Nephron (organoid): ENCODE measurements around the gene LMOD3.

ENCODE experiments used
- H3K27ac Mint-ChIP-seq, 3 experiments: 2 replicates each; pipeline ENCODE4 v1.8.0; 2020; ENCODE audit warnings: mixed read lengths in 3 of 3, mild to moderate bottlenecking in 2 of 3, moderate library complexity in 1 of 3
- H3K27me3 Mint-ChIP-seq: 2 replicates; pipeline ENCODE4 v1.8.0; 2021; ENCODE audit warnings: low read depth, mild to moderate bottlenecking, moderate library complexity, mixed read lengths
- H3K36me3 Mint-ChIP-seq: 2 replicates; pipeline ENCODE4 v1.8.0; 2020; ENCODE audit warnings: low read depth, mixed read lengths
- H3K4me1 Mint-ChIP-seq: 2 replicates; pipeline ENCODE4 v1.8.0; 2020; ENCODE audit warnings: mixed read lengths
- H3K4me3 Mint-ChIP-seq, 3 experiments: 2 replicates each; pipeline ENCODE4 v1.8.0; 2020; ENCODE audit warnings: mild to moderate bottlenecking in 3 of 3, mixed read lengths in 3 of 3, moderate library complexity in 2 of 3
- H3K9me3 Mint-ChIP-seq: 2 replicates; pipeline ENCODE4 v1.8.0; 2020; ENCODE audit warnings: mixed read lengths
- TF ChIP-seq, protein P1 (sequence below), 3 experiments: fragments of 200-600 bp; sonication (generic); IDR thresholded peaks; one replicate each; pipeline ENCODE4 v1.5.0; 2021; ENCODE audit warnings: antibody characterized with exemption in 3 of 3; ENCODE audit not compliant: unreplicated experiment in 3 of 3

The LMOD3 gene

DNA sequence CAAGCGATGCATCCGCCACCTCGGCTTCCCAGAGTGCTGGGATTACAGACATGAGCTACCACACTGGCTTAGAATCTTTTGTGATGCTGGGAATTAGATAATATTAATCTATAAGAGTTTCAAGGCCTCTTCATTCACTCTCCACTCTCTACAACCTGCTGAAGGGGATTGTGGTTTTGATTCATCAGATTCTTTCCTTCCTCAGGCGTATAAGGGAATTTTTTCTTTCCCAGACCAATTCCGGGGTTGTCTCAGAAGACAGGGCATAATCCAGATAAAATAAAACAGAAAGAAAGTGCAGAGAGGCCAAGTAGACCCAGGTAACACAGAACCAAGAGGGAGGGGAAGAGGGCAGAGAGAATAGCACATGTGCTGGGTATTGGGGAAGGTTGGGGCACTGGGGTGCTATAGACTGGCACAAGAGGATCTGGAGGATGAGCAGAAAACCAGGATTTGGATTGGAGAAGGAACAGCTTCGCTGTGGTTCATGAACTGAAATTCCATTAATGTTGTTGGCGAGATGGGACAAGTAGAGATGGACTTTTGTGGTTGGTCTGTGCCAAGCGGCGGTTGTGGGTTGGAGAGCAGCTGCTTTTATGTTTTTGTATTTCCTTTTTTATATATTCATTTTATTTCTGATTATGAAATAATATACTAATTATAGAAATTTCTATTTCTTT, 24.8 kb downstream of the LMOD3 start:
- peaks cover 25% of the 10 kb centered on the region for H3K36me3 Mint-ChIP-seq
- peaks cover 4% of the 10 kb centered on the region for H3K4me1 Mint-ChIP-seq
- no peaks in the 10 kb centered on the region for H3K9me3 Mint-ChIP-seq
- TF ChIP-seq, protein P1, sequence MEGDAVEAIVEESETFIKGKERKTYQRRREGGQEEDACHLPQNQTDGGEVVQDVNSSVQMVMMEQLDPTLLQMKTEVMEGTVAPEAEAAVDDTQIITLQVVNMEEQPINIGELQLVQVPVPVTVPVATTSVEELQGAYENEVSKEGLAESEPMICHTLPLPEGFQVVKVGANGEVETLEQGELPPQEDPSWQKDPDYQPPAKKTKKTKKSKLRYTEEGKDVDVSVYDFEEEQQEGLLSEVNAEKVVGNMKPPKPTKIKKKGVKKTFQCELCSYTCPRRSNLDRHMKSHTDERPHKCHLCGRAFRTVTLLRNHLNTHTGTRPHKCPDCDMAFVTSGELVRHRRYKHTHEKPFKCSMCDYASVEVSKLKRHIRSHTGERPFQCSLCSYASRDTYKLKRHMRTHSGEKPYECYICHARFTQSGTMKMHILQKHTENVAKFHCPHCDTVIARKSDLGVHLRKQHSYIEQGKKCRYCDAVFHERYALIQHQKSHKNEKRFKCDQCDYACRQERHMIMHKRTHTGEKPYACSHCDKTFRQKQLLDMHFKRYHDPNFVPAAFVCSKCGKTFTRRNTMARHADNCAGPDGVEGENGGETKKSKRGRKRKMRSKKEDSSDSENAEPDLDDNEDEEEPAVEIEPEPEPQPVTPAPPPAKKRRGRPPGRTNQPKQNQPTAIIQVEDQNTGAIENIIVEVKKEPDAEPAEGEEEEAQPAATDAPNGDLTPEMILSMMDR (IDR thresholded peaks at IDR 0.05; ENCODE audit: unreplicated experiment in 3 of 3): no peak
- H3K4me3 Mint-ChIP-seq: no peak overlapping the region
- H3K27ac Mint-ChIP-seq: no peak overlapping the region
- H3K27me3 Mint-ChIP-seq: no peaks in the 10 kb centered on the region

DNA sequence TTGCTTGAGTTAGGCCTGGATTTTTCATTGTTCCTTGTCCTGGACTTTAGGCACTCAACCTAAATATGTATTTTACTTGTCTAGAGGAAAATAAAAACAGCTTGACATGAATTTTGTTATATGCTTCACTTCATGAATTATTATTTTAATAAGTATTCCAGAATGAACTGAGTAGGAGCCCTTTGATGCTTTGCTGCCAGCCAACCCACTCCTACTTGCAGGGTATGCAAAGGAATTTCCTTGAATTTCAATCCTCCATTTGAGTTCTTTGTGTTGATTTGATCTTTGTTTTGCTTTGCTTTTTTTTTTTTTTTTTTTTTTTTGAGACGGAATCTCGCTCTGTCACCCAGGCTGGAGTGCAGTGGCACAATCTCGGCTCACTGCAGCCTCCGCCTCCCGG, 26.1 kb downstream of the LMOD3 start:
- peak overlapping the region in 2 of 3 experiments; percentile 37 to 59 for H3K27ac Mint-ChIP-seq
- TF ChIP-seq, protein P1 (IDR thresholded peaks at IDR 0.05; ENCODE audit: unreplicated experiment in 3 of 3): no peak
- H3K9me3 Mint-ChIP-seq: no peaks in the 10 kb centered on the region
- H3K4me3 Mint-ChIP-seq: no peak overlapping the region
- H3K36me3 Mint-ChIP-seq: peaks cover 14% of the 10 kb centered on the region
- peaks cover 14% of the 10 kb centered on the region for H3K4me1 Mint-ChIP-seq
- no peaks in the 10 kb centered on the region for H3K27me3 Mint-ChIP-seq

DNA sequence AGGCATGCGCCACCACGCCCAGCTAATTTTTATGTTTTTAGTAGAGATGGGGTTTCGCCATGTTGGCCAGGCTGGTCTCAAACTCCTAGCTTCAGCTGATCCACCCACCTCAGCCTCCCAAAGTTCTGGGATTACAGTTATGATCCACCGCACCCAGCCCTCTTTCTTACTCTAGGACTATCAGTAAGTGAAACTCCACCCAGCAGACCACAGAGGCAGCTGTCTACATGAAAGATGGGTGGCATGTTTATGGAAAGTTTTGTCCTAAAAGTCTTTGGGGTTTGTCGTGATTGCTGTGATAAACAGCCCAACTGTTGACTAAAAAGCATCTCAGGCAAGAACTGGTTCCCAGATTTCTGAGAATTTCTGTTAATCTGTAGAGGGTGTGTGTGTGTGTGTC, 26.8 kb downstream of the LMOD3 start:
- no peak overlapping the region for H3K4me3 Mint-ChIP-seq
- TF ChIP-seq, protein P1 (IDR thresholded peaks at IDR 0.05; ENCODE audit: unreplicated experiment in 3 of 3): no peak
- peak overlapping the region in 2 of 3 experiments; percentile 37 to 59 for H3K27ac Mint-ChIP-seq
- peaks cover 14% of the 10 kb centered on the region for H3K4me1 Mint-ChIP-seq
- H3K27me3 Mint-ChIP-seq: no peaks in the 10 kb centered on the region
- no peaks in the 10 kb centered on the region for H3K9me3 Mint-ChIP-seq
- peaks cover 14% of the 10 kb centered on the region for H3K36me3 Mint-ChIP-seq

DNA sequence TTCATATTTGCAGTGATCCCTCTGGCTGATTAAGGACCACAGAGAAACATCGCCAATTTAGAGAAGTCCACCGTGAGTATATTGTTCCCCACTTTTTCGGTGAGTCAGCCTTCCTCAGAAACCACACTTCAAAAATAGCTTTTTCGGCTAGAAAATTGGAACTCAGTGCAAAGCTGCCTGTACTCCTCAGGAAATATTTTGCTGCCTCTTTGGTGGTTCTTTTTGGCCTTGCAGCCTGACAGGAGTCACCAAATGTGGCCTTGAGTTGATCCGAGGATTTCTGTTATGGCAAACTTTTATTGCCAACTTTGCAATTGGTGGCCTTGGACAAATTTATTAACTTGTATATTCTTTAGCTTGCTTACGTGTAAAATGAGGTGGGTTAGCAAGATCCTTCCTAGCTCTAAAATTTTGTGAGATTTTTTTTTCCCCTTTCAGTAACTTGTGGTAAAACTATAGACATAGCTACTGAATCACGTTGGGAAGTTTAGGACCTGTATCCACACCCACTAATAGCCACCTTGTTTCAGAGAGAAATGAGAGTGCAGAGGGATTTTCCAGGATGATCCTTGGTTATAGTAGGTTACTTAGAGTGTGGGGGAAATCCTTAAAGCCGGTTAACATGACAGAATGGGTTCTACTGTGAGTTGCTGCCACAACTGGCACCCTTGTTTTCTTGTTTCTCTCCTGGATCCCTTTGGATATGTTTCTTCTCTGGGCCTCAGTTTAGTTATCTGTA, 27.8 kb downstream of the LMOD3 start:
- H3K36me3 Mint-ChIP-seq: peaks cover 15% of the 10 kb centered on the region
- no peaks in the 10 kb centered on the region for H3K9me3 Mint-ChIP-seq
- no peak overlapping the region for H3K4me3 Mint-ChIP-seq
- no peaks in the 10 kb centered on the region for H3K27me3 Mint-ChIP-seq
- H3K27ac Mint-ChIP-seq: no peak overlapping the region
- TF ChIP-seq, protein P1 (IDR thresholded peaks at IDR 0.05; ENCODE audit: unreplicated experiment in 3 of 3): no peak
- H3K4me1 Mint-ChIP-seq: peaks cover 21% of the 10 kb centered on the region

DNA sequence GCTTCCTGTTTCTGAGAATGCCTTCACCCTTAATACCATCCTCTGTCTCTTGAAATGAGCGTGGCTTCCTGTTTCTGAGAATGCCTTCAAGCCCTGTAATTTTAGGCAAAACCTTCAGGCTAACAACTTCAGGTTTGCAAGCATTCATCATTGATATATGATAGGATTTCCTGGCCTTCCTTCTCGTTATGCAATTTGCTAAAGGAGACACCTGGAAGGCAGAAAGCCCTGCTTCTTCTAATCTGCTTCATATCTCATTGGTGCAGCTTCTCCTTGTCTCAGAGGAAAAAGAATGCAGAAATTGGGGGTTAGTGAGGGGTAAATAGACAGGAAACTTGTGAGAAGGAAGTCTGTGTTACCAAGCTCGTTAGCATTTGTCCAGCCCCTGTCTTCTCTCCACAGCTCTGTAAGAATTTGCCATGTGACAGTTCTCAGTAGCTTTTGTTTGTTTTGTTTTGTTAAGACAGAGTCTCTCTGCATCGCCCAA, 30.3 kb downstream of the LMOD3 start:
- Mint-ChIP-seq H3K36me3 (peaks cover 8% of the 10 kb centered on the region), H3K4me3 (no peak overlapping the region), H3K9me3 (no peaks in the 10 kb centered on the region), H3K27me3 (no peaks in the 10 kb centered on the region), H3K4me1 (peaks cover 32% of the 10 kb centered on the region), H3K27ac (peak overlapping the region; percentile 2 to 57 (median 21))
- TF ChIP-seq, protein P1 (IDR thresholded peaks at IDR 0.05; ENCODE audit: unreplicated experiment in 3 of 3): no peak
